GM21529 (cell line): ENCODE data around the gene HCFC1R1.
"Not testable (repeated sequence)": the region's sequence is repeated elsewhere in the genome, so short reads cannot be mapped to it uniquely, and the experiment has no call there.

ENCODE experiments used
- ATAC-seq: cut with Tn5 transposase; IDR thresholded peaks from one replicate; pipeline ENCODE4 v1.9.1; 2021; ENCODE audit not compliant: unreplicated experiment

The HCFC1R1 gene

GRCh38 chr16:3057181-3058138, 33.7 kb upstream of the HCFC1R1 start:
- ATAC-seq, result no peak

- no peak for ATAC-seq
Observed at GRCh38 chr16:3056336-3057180, 32.8 kb upstream of the HCFC1R1 start.

GRCh38 chr16:3055734-3056115, 32.0 kb upstream of the HCFC1R1 start:
- not testable (repeated sequence) for ATAC-seq

- no peak for ATAC-seq
Observed at GRCh38 chr16:3054965-3055733, 31.4 kb upstream of the HCFC1R1 start.

GRCh38 chr16:3053330-3053710, 29.6 kb upstream of the HCFC1R1 start:
- ATAC-seq, result not testable (repeated sequence)

GRCh38 chr16:3052571-3053329, 29.0 kb upstream of the HCFC1R1 start:
- not testable (repeated sequence) for ATAC-seq

GRCh38 chr16:3051494-3051893, 27.8 kb upstream of the HCFC1R1 start:
- no peak for ATAC-seq

- no peak for ATAC-seq
Observed at GRCh38 chr16:3051009-3051408, 27.3 kb upstream of the HCFC1R1 start.

- ATAC-seq, result no peak
Observed at GRCh38 chr16:3050487-3050886, 26.7 kb upstream of the HCFC1R1 start.

- ATAC-seq, result no peak
Observed at GRCh38 chr16:3049921-3050481, 26.3 kb upstream of the HCFC1R1 start.

- ATAC-seq, result no peak
Observed at GRCh38 chr16:3047387-3047720, 23.6 kb upstream of the HCFC1R1 start.

- no peak for ATAC-seq
Observed at GRCh38 chr16:3046641-3047386, 23.1 kb upstream of the HCFC1R1 start.

- no peak for ATAC-seq
Observed at GRCh38 chr16:3045758-3046640, 22.3 kb upstream of the HCFC1R1 start, which contains the start of gene MMP25. MMP25 (plus strand) TSS chr16:3046561; CDS start chr16:3046918, 357 bp downstream.

- no peak for ATAC-seq
Observed at GRCh38 chr16:3044708-3045107, 21.0 kb upstream of the HCFC1R1 start.

- ATAC-seq, result no peak
Observed at GRCh38 chr16:3042376-3042775, 18.6 kb upstream of the HCFC1R1 start.

GRCh38 chr16:3038896-3039295, 15.2 kb upstream of the HCFC1R1 start:
- ATAC-seq, result no peak

GRCh38 chr16:3038256-3038655, 14.5 kb upstream of the HCFC1R1 start:
- ATAC-seq, result no peak

- ATAC-seq, result no peak
Observed at GRCh38 chr16:3036726-3037315, 13.1 kb upstream of the HCFC1R1 start, which contains the start of gene BICDL2. BICDL2 (minus strand) TSS chr16:3036944; CDS start chr16:3035496, 1,448 bp downstream.
